RWPE2 (cell line): Measurements from ENCODE around the gene APLP2.
"Not testable (repeated sequence)": the region's sequence is repeated elsewhere in the genome, so short reads cannot be mapped to it uniquely, and the experiment has no call there.

Experiments used
- ATAC-seq: fragments of 200-7000 bp; cut with Tn5 transposase; 3 replicates; pipeline ENCODE4 v1.9.1; 2021; ENCODE audit warnings: low read depth
- DNase-seq: peaks from one replicate; pipeline ENCODE4 v3.0.0-alpha.2; 2020; ENCODE audit warnings: low spot score
- H3K27ac ChIP-seq: fragments of 450-650 bp; 2 replicates; pipeline ENCODE4 v1.5.1; 2017; ENCODE audit warnings: mild to moderate bottlenecking; ENCODE audit not compliant: poor library complexity, severe bottlenecking
- H3K27me3 ChIP-seq: fragments of 250-450 bp; sonication (Bioruptor Pico); 2 replicates; pipeline ENCODE4 v1.5.1; 2021; ENCODE audit warnings: mild to moderate bottlenecking, moderate library complexity; ENCODE audit not compliant: insufficient read depth, poor library complexity, severe bottlenecking
- H3K36me3 ChIP-seq: fragments of 250-450 bp; sonication (Bioruptor Pico); 2 replicates; pipeline ENCODE4 v1.5.1; 2020; ENCODE audit warnings: low read depth, mild to moderate bottlenecking, moderate library complexity
- H3K4me1 ChIP-seq: fragments of 250-450 bp; sonication (Bioruptor Pico); 2 replicates; pipeline ENCODE4 v1.5.1; 2021; ENCODE audit warnings: mild to moderate bottlenecking, moderate library complexity; ENCODE audit not compliant: insufficient read depth, poor library complexity, severe bottlenecking
- H3K4me3 ChIP-seq: fragments of 250-450 bp; sonication (Bioruptor Pico); 2 replicates; pipeline ENCODE4 v1.5.1; 2021; ENCODE audit warnings: mild to moderate bottlenecking, moderate library complexity; ENCODE audit not compliant: severe bottlenecking
- H3K9me3 ChIP-seq: fragments of 250-450 bp; sonication (Bioruptor Pico); 2 replicates; pipeline ENCODE4 v1.5.1; 2021; ENCODE audit warnings: mild to moderate bottlenecking, moderate library complexity; ENCODE audit not compliant: severe bottlenecking
- CTCF ChIP-seq: fragments of 450-650 bp; IDR thresholded peaks from one replicate; pipeline ENCODE4 v1.5.1; 2017; ENCODE audit warnings: mild to moderate bottlenecking, moderate library complexity; ENCODE audit not compliant: poor library complexity, severe bottlenecking

Gene APLP2

DNA sequence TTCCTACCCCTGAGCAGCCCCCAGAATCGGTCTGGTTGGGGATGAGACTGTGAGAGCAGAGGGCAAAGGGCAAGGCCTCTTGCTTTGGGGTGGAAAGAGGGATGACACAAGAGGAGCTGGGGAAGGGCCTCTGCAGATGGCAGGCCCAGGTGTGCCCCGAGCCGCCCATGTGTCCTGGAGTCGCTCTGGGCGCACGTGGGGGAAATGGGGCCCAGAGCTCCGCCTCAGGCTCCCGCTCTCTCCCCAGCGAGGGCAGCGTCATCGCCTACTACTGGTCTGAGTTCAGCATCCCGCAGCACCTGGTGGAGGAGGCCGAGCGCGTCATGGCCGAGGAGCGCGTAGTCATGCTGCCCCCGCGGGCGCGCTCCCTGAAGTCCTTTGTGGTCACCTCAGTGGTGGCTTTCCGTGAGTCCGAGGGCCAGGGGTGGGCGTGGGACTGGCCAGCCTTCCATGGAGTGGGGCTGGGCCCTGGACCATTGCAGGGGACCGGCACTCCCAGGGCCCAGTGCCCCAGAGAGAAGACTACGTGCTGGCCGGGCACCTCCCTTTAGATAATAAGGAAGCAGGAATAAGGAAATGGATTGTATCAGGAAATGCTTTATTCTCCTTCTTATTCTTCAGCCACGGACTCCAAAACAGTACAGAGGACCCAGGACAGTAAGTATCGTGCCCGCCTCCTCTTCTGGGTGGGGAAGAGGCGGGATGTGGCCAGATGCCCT, 120.0 kb downstream of the APLP2 start:
- TF ChIP-seq CTCF, result no peak
- Histone ChIP-seq H3K4me1 (no peaks in the 10 kb centered on the region), H3K4me3 (no peak overlapping the region), H3K36me3 (0 out of 2 replicates have a peak, but pooled peaks cover 2% of the 10 kb centered on the region), H3K9me3 (no peaks in the 10 kb centered on the region), H3K27me3 (no peaks in the 10 kb centered on the region), H3K27ac (no peak overlapping the region)
- DNase-seq, result no peak
- no peak for ATAC-seq

- H3K4me3 ChIP-seq, result no peak overlapping the region
- ATAC-seq (no peak), DNase-seq (no peak)
- no peaks in the 10 kb centered on the region for H3K9me3 ChIP-seq
- H3K36me3 ChIP-seq, result 0 out of 2 replicates have a peak, but pooled peaks cover 3% of the 10 kb centered on the region
- H3K4me1 ChIP-seq, result no peaks in the 10 kb centered on the region
- H3K27ac ChIP-seq, result no peak overlapping the region
- no peak for TF ChIP-seq CTCF
- no peaks in the 10 kb centered on the region for H3K27me3 ChIP-seq
These were observed 120.7 kb downstream of the APLP2 start for GRCh38 chr11:130190371-130190881.

GRCh38 chr11:130191896-130192295, 122.2 kb downstream of the APLP2 start:
- H3K9me3 ChIP-seq, result no peaks in the 10 kb centered on the region
- no peak overlapping the region for H3K27ac ChIP-seq
- no peak for TF ChIP-seq CTCF
- ATAC-seq, result no peak
- peaks cover 5% of the 10 kb centered on the region; the same call in 1 of the 2 replicates for H3K36me3 ChIP-seq
- no peaks in the 10 kb centered on the region for H3K4me1 ChIP-seq
- H3K27me3 ChIP-seq, result no peaks in the 10 kb centered on the region
- DNase-seq, result no peak
- H3K4me3 ChIP-seq, result no peak overlapping the region

- no peaks in the 10 kb centered on the region for H3K9me3 ChIP-seq
- H3K27ac ChIP-seq, result no peak overlapping the region
- H3K4me1 ChIP-seq, result peaks cover under 1% of the 10 kb centered on the region
- TF ChIP-seq CTCF, result no peak
- H3K27me3 ChIP-seq, result no peaks in the 10 kb centered on the region
- no peak for ATAC-seq
- DNase-seq, result no peak
- H3K4me3 ChIP-seq, result no peak overlapping the region
- H3K36me3 ChIP-seq, result peaks cover 9% of the 10 kb centered on the region; the same call in 1 of the 2 replicates
These were observed 123.2 kb downstream of the APLP2 start for GRCh38 chr11:130192845-130193267.

DNA sequence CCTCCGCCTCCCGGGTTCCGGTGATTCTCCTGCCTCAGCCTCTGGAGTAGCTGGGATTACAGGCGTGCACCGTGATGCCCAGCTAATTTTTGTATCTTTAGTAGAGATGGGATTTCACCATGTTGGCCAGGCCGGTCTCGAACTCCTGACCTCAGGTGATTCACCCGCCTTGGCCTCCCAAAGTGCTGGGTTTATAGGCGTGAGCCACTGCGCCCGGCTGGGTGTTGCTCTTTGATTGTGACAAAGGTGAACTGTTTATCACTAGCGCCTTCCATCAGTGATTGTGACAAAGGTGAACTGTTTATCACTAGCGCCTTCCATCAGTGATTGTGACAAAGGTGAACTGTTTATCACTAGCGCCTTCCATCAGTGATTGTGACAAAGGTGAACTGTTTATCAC, 123.9 kb downstream of the APLP2 start:
- not testable (repeated sequence) for H3K4me1 ChIP-seq, H3K9me3 ChIP-seq, H3K4me3 ChIP-seq, H3K27me3 ChIP-seq, DNase-seq, ATAC-seq, H3K27ac ChIP-seq
- peaks cover 13% of the 10 kb centered on the region for H3K36me3 ChIP-seq
